GM21576 (cell line): ENCODE results near the gene ACKR3.
A peak's percentile ranks its signal among the peaks of the same experiment; 100 is the strongest.

ENCODE experiments used
- ATAC-seq: cut with Tn5 transposase; IDR thresholded peaks from one replicate; pipeline ENCODE4 v1.9.1; 2021; ENCODE audit warnings: mild to moderate bottlenecking, moderate library complexity; ENCODE audit not compliant: unreplicated experiment

ACKR3 gene

GRCh38 chr2:236568068-236568921, 1.3 kb upstream of the ACKR3 start:
- peak; percentile 25 for ATAC-seq

- no peak for ATAC-seq
These were observed 578 bp upstream of the ACKR3 start for GRCh38 chr2:236568922-236569572.

GRCh38 chr2:236570081-236570868, 650 bp downstream of the ACKR3 start:
- peak; percentile 1 for ATAC-seq

GRCh38 chr2:236571145-236571544, 1.5 kb downstream of the ACKR3 start:
- ATAC-seq, result no peak

- no peak for ATAC-seq
These were observed 2.9 kb downstream of the ACKR3 start for GRCh38 chr2:236572482-236572881.

GRCh38 chr2:236573066-236573929, 3.7 kb downstream of the ACKR3 start:
- no peak for ATAC-seq

- ATAC-seq, result no peak
These were observed 4.4 kb downstream of the ACKR3 start for GRCh38 chr2:236574000-236574399.

- ATAC-seq, result no peak
These were observed 5.0 kb downstream of the ACKR3 start for GRCh38 chr2:236574424-236575145.

- no peak for ATAC-seq
These were observed 5.9 kb downstream of the ACKR3 start for GRCh38 chr2:236575510-236575909.

- ATAC-seq, result no peak
These were observed 6.5 kb downstream of the ACKR3 start for GRCh38 chr2:236576087-236576486.

- ATAC-seq, result no peak
These were observed 7.3 kb downstream of the ACKR3 start for GRCh38 chr2:236576953-236577352.

GRCh38 chr2:236577481-236578410, 8.1 kb downstream of the ACKR3 start:
- no peak for ATAC-seq

GRCh38 chr2:236578411-236578846, 8.8 kb downstream of the ACKR3 start:
- ATAC-seq, result no peak

GRCh38 chr2:236579048-236579745, 9.6 kb downstream of the ACKR3 start:
- no peak for ATAC-seq

- no peak for ATAC-seq
These were observed 10.2 kb downstream of the ACKR3 start for GRCh38 chr2:236579746-236580315.

- ATAC-seq, result no peak
These were observed 11.2 kb downstream of the ACKR3 start for GRCh38 chr2:236580746-236581355.

- no peak for ATAC-seq
These were observed 11.9 kb downstream of the ACKR3 start for GRCh38 chr2:236581546-236581945.
